HG02840 (cell line): ENCODE results near the gene CAMK2D.
"Not testable (repeated sequence)": the region's sequence is repeated elsewhere in the genome, so short reads cannot be mapped to it uniquely, and the experiment has no call there.

Source experiments
- ATAC-seq: cut with Tn5 transposase; IDR thresholded peaks from one replicate; pipeline ENCODE4 v1.9.1; 2021; ENCODE audit warnings: mild to moderate bottlenecking, moderate library complexity, moderate number of reproducible peaks; ENCODE audit not compliant: unreplicated experiment, low FRiP score

The CAMK2D gene

DNA sequence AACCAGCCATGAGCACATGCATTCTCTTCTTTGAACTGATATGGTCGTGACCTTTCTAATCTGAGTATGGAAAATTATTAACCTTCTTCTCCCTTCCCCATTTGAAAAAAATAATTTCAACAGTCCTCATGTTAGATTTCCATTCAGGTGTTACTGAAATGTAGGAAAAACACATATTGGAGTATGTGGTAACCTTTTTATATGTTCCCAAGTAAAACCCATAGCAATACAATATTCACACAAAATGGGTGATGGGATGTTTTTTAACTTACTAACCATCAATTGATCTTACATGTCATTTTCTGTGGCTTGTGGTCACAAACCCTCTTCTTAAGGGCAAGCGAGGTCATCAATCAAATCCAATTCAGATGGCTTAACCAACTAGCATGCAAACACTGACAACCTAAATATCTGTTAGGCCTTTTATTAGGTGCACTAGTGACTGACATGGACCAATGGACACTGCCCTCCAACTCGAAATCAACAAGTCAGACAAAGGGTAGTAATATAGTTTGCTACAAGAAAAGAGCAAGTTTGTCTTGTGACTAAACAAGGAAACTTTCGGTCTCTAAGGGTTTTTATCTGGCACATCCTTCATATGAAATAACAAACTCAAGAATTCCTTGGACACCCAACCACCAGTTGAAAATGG lies 74.3 kb downstream of the CAMK2D start:
- no peak for ATAC-seq

DNA sequence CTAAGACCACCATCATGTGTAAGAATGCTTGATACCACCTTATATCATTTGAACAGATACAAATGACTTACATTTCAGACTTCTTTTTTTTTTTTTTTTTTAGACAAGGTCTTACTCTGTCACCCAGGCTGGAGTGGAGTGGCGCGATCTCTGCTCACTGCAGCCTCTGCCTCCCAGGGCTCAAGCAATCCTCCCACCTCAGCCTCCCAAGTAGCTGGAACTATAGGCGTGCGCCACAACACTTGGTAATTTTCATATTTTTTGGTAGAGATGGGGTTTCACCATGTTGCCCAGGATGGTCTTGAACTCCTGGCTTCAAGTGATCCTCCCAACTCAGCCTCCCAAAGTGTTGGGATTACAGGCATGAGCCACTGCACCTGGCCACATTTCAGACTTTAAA lies 76.4 kb downstream of the CAMK2D start:
- not testable (repeated sequence) for ATAC-seq

DNA sequence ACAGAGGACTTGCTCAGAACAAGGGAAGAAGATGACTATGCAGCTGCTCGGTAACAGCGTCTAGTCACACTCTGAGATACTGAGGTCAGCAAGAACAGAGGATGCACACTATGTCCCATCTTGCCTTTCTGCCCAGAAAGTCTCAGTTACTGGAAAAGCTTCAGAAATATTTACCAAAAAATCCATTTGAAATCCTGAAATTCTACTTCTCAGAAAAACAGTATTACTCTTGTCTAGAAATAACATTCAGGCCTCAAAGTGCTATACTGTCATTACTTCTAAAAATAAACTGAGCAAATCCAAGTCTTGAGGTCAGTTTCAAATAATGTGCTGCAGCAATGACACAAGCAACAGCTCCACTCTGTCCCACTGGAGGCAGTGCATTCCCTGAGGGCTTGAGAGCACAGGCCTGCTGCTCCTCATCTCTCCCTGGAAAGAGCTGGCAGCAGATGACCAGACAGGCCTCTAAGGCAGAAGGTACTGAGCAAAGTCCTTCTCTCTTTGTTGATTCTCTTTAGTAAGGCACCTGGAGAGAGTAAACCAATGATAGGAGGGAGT lies 76.9 kb downstream of the CAMK2D start:
- ATAC-seq = no peak

DNA sequence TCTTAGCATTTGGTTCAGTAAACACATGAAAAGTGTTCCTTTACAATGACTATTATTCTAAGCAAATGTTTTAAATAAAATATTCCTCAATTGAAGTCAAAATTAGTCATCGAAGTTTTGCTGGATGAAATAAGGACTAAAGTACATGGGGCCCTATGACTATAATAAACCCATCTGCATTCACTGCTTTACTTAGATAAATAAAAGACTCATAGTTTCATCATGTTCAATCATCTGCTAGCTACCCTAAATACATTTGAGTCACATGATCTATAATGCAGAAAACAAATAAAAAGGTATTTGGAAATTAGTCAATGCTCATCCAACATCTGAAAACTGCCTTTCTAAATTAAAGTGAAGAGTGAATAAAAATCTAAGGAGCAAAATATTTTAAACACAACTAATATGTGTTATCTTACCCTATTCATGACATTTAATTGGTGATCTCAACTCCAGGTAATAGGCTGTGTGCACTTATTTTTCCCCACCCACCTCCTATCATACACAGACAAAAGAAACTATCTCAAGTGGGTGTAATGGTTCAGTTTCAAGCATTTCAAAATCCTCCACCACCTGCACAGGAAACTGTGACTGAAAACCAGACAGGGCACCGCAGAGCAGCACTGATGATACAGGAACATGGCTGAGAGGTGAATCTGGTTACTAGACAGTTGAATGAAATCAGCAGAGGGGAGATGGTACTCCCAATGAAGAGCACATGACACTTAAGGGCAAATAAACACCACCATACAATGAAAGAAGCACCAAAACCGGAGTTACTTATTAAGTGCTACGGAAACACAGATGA lies 78.6 kb downstream of the CAMK2D start:
- ATAC-seq = peak; percentile 98

DNA sequence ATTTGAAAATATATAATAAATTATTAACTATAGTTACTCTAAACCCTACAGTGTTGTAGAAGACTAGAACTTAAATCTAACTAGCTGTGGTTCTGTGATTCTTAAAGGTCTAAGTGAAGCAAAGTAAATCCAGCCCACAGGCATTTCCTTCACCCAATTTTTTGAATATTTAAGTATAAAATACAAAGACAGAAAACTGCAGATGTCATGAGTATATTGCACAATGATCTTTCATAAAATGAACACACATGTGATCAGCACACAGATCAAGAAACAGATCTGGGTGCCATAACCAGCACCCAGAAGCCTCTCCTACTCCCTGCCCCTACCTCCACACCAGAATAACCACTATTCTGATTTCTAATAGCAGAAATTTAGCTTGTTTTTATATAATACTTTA lies 82.9 kb downstream of the CAMK2D start:
- no peak for ATAC-seq

DNA sequence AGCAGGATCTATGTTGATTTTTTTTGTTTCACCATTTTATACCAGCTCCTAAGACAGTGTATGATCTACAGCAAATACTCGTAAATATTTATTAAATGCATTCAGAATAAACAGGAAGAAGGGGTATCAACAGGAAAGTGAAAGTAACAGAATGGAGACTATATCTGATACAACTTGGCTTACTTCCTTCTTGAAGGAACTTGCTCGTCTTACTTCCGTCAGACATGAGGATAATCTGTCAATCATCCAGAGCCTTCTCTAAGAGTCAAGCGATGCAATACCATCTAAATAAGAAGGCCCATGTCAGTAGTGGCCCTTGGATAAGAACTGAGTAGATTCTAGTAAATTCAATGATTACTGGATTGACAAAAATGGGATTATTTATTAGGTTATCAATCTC lies 84.2 kb downstream of the CAMK2D start:
- no peak for ATAC-seq

DNA sequence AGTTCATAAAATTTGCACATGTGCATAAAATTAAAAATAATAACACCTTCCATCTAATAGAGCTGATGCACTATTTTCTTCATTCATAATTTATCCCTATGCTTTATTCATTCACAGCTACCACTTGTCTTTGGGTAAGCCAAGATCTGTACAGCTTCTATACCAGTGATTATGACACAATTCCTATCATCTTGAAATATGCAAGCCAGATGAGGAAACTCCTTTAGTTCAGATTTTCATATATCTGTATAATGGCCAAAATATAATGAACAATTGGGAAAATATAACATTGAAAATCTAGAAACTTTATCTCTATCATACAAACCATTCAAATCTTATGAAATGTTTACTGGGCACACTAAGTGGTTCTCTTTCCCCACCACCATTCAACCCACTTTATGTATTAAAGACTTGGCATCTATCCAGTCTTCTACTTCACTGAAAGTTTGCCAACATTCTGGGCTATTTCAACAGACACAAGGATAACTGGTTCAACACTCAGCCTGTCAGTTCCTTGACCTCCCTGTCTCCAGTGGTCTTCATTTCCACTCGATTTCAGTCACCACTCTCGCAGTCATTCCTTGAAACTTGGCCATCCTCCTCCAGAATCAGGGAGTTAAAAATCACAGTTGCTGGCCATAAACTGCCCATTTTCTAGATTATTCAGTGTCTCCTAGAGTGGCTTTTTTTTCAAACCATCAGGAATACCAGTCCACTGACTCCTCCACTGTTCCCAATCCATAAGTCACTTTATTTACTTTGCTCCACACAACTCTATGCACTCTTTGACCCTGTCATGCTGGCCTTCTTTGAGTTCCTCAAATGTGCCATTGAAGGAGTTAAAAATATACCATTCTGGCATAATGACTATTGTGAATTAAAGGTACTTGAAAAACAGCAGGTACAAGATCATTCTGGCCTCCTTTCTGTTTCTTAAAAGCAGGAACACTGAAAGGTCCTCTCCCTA lies 85.5 kb downstream of the CAMK2D start:
- ATAC-seq = no peak

DNA sequence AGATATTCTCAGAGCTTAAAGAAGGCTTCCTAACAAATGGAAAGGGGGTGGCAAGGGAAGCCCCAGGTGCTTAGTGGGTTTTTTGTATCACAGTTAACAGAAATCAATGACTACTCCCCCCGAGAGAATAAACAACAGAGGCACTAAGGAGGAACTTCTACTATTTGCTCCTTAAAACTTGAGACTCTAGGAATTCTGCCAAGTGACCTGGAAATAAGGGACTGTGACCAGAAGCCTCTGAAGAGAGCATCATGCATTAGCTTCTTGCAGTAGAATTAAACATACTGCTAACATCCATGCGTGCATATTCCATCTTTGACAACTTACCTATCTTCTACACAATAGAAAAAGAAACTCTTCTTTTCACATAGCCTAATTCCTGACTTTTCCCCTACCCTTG lies 86.8 kb downstream of the CAMK2D start:
- ATAC-seq = no peak

DNA sequence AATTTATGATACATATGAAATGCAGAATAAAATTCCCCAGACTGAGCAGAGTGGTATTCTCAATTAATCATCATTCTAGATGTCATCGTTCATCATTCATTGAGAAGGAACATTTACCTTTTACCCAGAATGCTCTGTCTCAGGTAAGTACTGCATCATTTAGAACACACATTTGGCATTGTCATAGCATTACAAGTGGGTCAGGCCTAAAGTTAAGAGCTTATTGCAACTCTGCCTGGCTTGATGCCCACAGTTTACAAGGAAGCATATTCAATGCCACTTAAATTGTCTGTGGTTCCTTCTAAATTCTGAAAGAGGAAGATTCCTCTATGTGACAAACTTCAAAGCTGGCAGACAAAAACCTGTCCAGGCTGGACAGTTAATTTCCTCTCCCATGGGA lies 87.3 kb downstream of the CAMK2D start:
- ATAC-seq = no peak

DNA sequence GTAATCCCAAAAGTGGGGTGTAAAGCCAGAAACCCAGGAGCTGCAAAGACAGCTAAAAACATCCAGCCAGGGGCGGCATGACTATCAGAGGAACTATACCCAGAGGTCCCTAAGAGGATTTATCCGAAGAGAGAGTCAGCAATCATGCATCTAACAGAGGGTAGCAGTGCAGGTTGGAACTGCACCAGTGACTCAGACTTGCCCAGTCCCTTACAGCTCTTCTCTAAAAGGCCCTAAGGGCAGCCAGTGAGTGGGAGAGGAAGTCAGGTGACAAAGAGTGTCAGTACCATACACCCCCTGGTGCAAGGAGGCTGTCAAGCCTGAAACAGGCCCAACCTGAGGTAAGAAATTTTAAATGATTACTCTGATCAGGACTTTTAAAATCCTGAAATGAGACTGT lies 88.1 kb downstream of the CAMK2D start:
- ATAC-seq = no peak

DNA sequence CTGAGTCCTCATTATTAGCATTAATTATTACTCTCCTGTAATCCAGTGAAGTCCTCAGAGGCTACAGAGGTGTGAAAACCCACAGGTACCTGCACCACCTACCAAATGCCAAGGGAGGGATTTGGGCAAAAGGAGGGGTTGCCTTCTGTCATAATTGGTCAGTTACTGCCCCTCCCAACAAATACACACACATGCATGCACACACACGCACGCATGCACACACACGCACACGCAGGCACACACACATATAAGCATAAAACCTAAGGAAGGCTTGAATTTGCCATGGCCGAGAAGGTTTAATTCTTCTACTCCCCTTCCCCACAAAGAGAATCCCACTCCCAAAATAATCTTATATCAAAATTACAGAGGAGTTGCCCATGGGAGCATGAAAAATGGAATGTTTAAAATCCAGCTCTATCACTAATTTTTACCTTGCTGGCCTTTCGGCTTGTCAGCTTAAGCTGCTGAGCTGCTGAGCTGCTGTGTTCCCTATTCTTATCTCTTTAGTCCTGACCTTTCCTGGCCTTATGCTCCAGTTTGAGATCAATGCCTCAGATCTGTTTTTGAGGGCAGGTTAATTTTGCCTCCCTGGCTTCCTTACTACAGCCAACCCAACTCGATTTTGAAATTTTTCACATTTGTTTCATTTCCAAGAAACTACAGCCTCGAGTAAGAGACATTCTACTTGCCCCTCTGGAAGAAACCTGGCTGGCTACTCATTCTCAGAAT lies 95.0 kb downstream of the CAMK2D start:
- no peak for ATAC-seq

DNA sequence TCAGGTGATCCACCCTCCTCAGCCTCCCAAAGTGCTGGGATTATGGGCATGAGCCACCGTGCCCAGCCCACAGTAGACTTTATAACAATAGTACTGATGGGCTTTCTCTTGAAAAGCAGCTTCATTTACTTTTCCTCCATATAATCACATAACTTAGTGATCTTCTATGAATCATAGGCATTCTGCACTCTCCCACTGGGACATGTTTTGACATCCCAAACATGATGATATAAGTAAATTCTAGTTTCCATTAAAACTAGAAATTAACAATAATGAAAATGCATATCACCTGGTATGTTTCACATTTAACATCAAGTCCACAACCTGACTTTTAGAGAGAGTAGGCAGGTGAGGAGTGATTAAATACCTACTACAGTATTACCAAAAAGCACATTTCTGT lies 96.5 kb downstream of the CAMK2D start:
- ATAC-seq = no peak

DNA sequence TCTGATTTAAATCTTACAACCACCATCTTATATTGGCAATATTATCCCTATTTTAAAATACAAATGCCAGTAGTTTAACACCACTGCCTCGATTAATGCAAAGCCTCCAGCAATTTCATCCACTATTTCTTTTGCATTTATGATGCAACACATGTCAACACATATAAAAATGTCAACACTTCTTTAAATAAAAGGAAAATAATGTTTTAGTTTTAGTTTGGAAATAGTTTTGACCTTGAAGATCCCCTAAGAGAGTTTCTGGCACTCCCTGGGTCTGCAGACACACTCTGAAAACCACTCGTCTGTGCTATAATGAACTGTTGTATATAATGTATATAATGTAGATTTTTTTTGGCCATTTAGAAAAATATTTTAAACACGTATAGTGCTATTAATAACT lies 99.0 kb downstream of the CAMK2D start:
- ATAC-seq = no peak

DNA sequence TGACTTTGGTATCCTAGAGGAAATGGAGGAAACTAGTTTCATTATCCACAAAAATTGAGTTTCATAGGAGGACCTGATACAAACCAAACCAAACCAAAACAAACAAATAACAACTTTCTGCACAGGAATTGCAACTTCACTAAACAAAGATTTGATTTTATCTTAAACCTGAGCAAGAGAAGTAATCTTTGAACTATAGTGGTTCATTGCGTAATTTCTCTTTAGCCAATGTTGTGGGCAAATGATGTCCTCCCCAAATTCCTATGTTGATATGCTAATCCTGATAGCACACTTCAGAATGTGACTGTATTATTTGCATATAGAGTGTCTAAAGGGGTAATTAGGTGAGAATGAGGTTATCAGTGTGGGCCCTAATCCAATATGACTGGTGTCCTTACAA lies 102.4 kb downstream of the CAMK2D start:
- ATAC-seq = no peak

DNA sequence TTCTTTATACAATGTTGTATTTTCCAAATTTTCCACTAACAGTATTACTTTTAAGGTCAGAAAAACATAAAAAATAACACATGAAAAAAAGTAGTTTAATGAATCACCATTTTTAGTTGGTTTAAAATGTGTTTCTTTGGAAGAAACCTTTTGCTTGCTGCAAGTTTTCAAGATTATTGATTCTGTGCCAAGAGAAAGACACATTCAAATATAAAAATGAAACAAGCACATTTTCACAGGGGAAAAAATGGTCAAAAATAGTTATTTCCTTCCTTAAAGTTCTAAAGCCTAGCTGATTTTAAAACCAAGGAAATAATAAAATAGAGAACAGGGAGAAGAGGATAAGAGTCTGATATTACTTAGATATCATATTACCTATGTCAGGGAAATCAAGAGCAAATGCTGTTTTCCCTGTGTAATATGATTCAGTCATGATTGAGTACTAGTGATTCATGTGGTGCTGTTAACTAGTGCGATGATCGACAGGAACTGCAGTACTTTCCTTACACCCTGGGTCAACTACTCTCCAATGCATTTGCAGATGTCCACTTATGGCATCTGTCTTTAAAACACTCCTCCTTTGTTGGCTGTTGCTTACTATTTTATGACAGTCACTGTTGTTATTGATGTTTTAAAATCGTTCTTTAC lies 103.8 kb downstream of the CAMK2D start:
- no peak for ATAC-seq

DNA sequence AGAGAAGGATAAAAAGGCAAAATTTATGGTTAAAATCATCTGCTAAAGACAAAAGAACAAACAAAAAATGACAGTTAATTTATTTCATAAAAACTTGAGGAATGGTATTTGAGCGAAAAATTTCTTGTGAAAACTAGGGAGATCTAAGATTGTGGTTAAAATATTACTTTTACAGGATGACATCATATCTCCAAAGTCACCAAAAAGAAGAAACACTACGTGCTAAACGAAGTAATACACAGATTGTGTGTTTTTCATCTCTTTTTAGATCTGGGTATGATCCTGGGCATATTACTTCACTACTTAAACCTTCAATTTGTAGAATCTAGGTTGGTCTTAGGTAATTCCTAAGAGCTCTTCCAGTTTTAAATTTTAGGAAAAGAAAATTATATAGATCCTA lies 107.7 kb downstream of the CAMK2D start:
- no peak for ATAC-seq

DNA sequence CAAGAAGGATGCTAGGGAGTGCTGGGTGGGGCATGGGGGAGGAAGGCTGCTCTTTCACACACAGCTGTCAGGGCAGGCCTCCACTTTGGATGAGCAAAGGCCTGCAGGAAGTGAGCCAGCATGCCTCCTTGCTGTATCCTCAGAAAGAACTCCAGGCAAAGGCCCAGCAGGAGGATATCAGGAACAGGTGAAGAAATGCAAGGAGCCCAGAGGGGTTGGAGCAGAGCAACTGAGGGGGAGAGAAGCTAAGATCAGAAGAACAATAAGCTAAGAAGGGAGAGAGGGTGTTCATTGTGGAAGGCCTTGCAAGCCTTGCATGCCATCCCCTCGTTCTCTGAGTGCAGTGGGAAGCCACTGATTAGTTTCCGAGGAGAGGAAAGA lies 115.1 kb downstream of the CAMK2D start:
- ATAC-seq = no peak

DNA sequence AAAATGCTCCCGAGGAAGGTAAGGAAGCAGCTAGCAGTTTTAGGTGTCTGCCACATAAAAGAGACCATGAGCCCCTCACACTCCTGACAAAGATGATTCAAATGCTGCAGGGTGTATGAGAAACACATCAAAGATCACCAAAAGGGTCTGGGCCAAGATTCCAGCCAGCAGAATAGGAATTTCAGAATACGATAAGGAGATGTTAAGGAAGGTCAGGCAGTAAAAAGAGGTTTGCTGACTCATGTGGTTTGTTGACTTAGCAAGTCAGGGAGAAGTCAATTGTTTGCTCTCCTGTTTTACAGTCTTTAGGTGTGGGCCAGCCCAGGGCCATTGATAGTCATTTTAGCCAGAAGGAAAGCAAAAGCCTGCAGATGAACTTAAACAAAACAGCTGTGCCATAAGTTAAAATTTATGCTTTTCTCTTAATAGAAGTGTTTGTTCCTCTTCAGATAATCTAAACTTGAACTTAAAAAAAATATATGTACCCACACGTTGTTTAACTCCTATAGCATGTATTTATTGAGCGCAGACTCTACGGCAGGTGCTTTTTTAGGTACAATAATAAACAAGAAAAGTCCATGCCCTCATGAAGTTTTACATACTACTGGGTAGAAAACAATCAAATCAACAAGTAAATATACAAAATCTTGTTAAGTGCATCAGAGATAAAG lies 115.6 kb downstream of the CAMK2D start:
- no peak for ATAC-seq

DNA sequence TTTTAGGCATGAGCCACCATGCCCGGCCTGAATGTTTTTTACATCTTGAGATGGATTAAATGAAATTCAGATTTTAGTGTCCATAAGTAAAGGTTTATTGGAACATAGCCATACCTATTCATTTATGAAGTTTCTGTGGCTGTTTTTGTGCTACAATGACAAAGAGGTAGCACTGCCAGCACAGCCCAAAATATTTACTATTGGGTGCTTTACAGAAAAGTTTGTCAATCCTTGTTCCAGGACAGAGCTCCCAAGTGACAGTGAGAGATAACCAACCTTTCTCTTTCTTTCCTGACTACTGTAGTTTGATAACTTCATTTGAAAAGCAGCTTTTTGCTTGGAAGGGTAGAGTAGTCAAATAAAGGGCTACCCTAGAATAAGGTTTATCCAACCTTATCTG lies 116.2 kb downstream of the CAMK2D start:
- ATAC-seq = no peak
